ENCODE results near the gene MAD1L1.

Gene MAD1L1

GRCh38 chr7:2112261-2113198 is 120.2 kb downstream of the MAD1L1 start:
- no peak for DNase-seq

DNA sequence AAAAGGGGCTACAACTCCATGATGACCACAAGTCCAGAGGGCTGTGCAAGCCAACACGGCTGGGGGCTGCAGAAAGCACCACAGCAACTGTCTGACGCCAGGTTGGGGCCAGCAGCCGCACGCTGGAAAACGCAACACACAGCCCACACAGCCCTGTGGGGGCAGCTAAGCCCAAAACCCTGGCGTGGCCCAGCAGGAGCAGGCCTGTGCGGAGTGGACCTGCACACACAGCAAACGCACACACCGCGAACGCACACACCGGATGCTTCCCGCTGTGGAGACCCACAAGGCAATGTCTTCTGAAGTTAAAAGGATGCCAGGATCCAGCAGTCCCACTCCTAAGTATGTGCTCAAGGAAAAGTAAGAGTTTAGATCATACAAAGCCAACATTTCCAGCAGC is 121.2 kb downstream of the MAD1L1 start:
- DNase-seq = no peak

DNA sequence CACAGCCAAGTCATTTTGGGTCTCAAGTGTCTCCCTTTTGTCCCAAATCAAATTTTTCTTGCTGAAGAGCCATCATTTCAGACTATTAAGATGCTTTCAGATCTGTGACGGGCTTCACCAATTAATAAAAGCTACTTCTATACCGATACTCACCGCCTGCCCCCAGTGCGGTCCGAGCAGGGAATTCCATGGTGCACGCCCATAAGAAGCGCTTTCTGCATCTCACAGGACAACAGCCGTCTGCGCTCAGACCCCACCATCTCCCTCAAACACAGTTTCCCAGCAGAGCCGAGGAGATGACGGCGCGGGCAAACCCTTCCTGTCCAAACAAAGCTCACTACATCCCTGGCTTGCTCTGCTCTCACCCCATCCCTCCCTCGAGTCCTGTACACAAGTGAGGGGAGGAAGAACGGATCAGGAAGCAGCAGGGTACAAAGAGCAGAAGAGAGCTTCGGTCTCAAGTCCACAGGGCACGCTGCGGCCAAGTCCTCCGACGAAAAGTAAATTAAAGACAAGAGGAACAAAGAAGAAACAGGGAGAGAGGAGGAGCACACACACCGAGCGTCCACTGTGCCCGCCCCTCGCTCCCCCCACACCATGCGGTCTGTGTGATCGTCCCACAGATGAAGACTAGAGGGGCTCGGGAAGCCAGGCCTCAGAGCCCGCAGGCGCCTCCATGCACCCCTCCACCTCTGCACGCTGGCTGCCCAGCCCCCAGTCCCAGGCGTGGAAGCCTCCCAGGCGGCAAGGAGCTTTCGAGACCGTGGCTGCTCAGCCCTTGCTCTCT is 121.9 kb downstream of the MAD1L1 start:
- DNase-seq = no peak

DNA sequence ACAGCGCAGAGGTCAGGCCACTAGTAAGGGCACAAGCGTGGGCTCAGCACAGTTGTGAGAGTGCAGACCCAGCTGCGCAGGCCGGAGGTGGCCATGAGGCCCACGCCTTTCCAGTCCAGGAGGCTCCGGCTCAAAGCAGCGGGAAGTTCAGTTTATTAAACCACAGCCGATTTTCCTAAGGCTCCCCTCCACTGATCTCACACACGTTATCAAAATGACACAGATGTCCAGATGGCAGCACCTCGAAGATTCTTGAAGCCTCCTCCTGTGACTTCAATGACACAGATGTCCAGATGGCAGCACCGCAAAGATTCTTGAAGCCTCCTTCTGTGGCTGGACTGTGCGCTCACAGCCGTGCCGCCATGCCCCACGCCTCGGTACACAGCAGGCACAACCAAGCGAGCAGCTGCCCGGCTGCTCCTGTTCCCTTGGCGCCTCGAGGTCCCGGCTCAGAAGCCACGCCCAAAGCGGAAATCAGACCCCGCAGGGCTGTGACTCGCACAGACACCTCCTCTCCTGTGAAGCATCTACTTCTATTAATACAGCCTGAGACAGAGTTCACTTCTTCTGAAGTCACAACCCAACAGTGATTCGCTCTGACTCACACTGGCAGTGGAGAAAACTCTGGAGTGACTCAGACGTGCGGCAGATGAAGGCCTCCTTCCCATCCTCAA is 122.7 kb downstream of the MAD1L1 start:
- DNase-seq = no peak

GRCh38 chr7:2109251-2109872 is 123.4 kb downstream of the MAD1L1 start:
- no peak for DNase-seq

- no peak for DNase-seq
These were observed 124.1 kb downstream of the MAD1L1 start for GRCh38 chr7:2108501-2109250.

- DNase-seq = no peak
These were observed 124.7 kb downstream of the MAD1L1 start for GRCh38 chr7:2108071-2108455.

GRCh38 chr7:2107386-2108070 is 125.2 kb downstream of the MAD1L1 start:
- no peak for DNase-seq

DNA sequence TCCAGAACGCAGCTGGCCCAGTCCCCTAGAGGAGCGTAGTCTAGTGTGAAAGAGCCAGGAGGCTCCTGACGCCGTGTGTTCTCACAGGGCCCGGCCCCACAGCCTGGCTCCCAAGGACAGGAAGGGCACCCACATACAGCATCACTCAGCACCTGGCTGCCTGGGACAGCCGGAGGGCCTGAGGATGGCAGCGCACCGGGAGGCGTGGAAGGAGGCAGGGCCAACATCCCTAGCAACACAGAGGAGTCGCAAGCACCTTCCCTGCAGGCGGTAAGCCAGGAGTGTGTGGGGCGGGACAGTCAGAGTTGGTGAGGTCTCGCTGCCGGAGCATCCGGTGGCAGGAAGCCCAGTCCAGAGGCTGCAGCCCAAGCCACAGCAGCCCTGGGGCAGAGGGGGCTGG is 125.8 kb downstream of the MAD1L1 start:
- no peak for DNase-seq

DNA sequence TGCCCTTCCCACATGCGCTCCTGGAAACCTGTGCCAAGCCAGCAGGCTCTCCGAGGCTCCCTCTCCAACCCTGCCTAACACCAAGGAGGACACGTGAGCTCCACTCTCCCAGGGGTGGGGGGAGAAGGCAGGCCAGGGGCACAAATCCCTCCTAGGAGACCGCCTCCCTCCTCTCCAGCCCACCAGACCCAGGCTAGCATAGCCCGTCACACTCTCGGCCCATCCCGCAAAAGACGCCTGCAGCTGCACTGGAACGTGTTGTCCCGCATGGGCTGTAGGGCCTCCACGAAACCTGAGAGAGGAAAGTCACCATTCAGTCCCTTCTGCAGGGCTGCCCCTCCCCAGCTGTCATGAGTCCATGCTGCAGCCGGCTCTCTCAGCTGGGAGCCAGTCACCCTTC is 126.3 kb downstream of the MAD1L1 start:
- DNase-seq = no peak

GRCh38 chr7:2105917-2106316 is 126.8 kb downstream of the MAD1L1 start:
- no peak for DNase-seq

GRCh38 chr7:2105280-2105679 is 127.5 kb downstream of the MAD1L1 start:
- no peak for DNase-seq

GRCh38 chr7:2104716-2105115 is 128.0 kb downstream of the MAD1L1 start:
- no peak for DNase-seq

GRCh38 chr7:2104107-2104710 is 128.5 kb downstream of the MAD1L1 start:
- peak; percentile 31 to 75 (median 64) for DNase-seq

- DNase-seq = no peak
These were observed 129.5 kb downstream of the MAD1L1 start for GRCh38 chr7:2103071-2103898.

GRCh38 chr7:2102375-2102723 is 130.4 kb downstream of the MAD1L1 start:
- no peak for DNase-seq

DNA sequence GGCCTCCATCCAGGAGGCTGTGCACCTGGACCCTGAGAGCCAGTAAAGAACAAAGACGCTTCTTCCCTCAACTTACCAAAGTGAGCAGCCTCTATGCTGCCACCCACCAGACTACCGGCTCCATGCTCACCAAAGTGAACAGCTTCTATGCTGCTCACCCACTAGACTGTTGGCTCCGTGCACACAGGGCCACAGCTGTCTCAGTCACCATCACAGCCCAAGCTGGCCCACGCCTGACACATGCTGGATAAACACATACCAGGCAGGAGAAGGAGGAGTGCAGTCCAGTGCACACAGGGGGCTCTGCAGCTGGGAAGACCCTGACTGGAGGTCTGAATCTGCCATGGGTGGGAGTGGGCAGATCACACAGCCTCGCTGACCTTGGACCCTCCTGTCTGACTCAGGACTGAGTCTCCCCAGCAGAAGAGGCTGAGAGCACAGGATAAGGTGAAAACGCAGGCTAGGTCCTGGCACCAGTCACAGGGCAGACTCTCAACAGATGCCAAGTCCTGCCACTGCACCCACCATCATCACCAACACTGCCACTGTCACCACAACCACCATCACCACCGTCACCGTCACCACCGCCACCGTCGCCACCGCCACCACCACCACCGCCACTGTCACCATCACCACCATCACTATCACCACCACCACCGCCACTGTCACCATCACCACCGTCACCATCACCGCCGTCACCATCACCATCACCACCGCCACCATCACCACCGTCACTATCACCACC is 130.9 kb downstream of the MAD1L1 start:
- no peak for DNase-seq

DNA sequence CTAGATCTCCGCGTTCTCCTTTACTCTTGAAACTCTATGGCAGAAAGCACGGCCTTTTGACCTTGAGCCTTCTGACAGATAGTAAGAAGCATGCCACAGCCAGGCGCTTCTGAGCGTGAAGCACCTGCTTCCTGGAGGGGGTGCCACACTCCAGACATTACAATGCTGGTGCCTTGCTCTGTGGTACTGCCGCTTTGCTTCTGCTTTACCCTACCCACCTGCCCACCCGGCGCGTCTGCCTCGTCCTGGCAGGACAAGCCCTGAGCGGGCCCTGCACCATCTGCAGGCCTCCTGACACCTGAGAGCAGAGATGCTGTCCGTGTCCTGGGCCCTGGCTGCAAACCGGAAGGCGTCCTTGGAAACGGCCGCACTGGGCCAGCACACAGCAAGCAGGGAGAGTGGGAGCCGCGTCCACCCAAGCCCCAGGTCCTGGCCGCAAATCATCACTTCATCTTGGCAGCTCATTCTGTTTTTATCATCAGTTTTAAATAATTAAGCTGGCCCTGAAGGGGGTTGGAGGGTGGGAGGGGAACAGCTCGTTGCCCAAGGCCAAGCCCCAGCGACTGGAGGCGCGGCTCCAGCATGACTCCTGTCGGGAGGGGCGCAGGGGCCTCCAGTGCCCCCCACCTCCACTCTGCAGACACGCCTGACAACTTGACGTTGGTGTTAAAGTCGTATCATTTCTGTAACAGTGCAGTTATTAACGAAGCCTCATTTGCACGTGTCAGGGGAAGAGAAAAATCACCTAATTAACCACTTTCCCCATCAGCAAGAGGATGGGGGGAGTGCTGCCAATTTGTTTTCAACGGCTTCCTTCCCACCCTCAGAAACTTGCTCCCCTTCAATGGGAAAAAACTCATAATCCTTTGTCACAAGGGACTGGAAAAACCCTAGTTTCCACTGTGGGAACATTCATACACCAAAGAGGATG is 132.2 kb downstream of the MAD1L1 start:
- DNase-seq = peak in 4 of 6 experiments; percentile 8 to 67 (median 34)
